ENCODE results near the gene HERPUD2.
A peak's percentile ranks its signal among the peaks of the same experiment; 100 is the strongest.
"Not testable (repeated sequence)": the region's sequence is repeated elsewhere in the genome, so short reads cannot be mapped to it uniquely, and the experiment has no call there.

The HERPUD2 gene

GRCh38 chr7:35699796-35700305, 4.9 kb upstream of the HERPUD2 start:
- DNase-seq (ENCODE audit: low read depth, low spot score) = no peak
- no peak overlapping the region for H3K4me3 ChIP-seq (ENCODE audit: low read depth, low read length)
- in situ Hi-C loops (cut with HindIII; ENCODE audit: low sequenced_read_pairs) = no loop called here
- TF ChIP-seq CTCF (IDR thresholded peaks at IDR 0.05; ENCODE audit: low read depth, low read length) = no peak

GRCh38 chr7:35698382-35698781, 3.4 kb upstream of the HERPUD2 start:
- H3K4me3 ChIP-seq (ENCODE audit: low read depth, low read length); in situ Hi-C loops (cut with HindIII; ENCODE audit: low sequenced_read_pairs); DNase-seq (ENCODE audit: low read depth, low spot score): not testable (repeated sequence)

- no peak overlapping the region for H3K4me3 ChIP-seq (ENCODE audit: low read depth, low read length)
- TF ChIP-seq CTCF (IDR thresholded peaks at IDR 0.05; ENCODE audit: low read depth, low read length) = no peak
- peak; percentile 43 for DNase-seq (ENCODE audit: low read depth, low spot score)
- in situ Hi-C loops (cut with HindIII; ENCODE audit: low sequenced_read_pairs) = no loop called here
Observed at GRCh38 chr7:35697414-35698175, 2.7 kb upstream of the HERPUD2 start.

- H3K4me3 ChIP-seq (ENCODE audit: low read depth, low read length) = peak overlapping the region; percentile 71
- DNase-seq (ENCODE audit: low read depth, low spot score) = no peak
- in situ Hi-C loops (cut with HindIII; ENCODE audit: low sequenced_read_pairs) = no loop called here
- no peak for TF ChIP-seq CTCF (IDR thresholded peaks at IDR 0.05; ENCODE audit: low read depth, low read length)
Observed at GRCh38 chr7:35695987-35696386, 1.1 kb upstream of the HERPUD2 start.

- DNase-seq (ENCODE audit: low read depth, low spot score) = no peak
- in situ Hi-C loops (cut with HindIII; ENCODE audit: low sequenced_read_pairs) = no loop called here
- no peak for TF ChIP-seq CTCF (IDR thresholded peaks at IDR 0.05; ENCODE audit: low read depth, low read length)
- H3K4me3 ChIP-seq (ENCODE audit: low read depth, low read length) = peak overlapping the region; percentile 71
Observed at GRCh38 chr7:35695473-35695850, 527 bp upstream of the HERPUD2 start.

- in situ Hi-C loops (cut with HindIII; ENCODE audit: low sequenced_read_pairs) = no loop called here
- no peak for TF ChIP-seq CTCF (IDR thresholded peaks at IDR 0.05; ENCODE audit: low read depth, low read length)
Observed at GRCh38 chr7:35694161-35694783, 663 bp downstream of the HERPUD2 start.

GRCh38 chr7:35691827-35692307, 3.1 kb downstream of the HERPUD2 start:
- TF ChIP-seq CTCF (IDR thresholded peaks at IDR 0.05; ENCODE audit: low read depth, low read length) = no peak
- DNase-seq (ENCODE audit: low read depth, low spot score) = no peak
- no peak overlapping the region for H3K4me3 ChIP-seq (ENCODE audit: low read depth, low read length)
- in situ Hi-C loops (cut with HindIII; ENCODE audit: low sequenced_read_pairs) = no loop called here

More at GRCh38 chr7:35694161-35694783, 663 bp downstream of the HERPUD2 start:
- H3K4me3 ChIP-seq (ENCODE audit: low read depth, low read length) = peak overlapping the region; percentile 71
- DNase-seq (ENCODE audit: low read depth, low spot score) = peak; percentile 31

Data from astrocyte of the spinal cord (primary cell).